Omental fat pad (tissue), 4 donors: ENCODE results near the gene SLC28A1. TPM values are rescaled to one million over a fixed set of nuclear protein-coding genes. Genes with fewer than 3 reads are reported as not detected.

Experiments
- ATAC-seq: fragments of 150-250 bp; one replicate; pipeline ENCODE4 v1.9.1; 2016; ENCODE audit warnings: mild to moderate bottlenecking, moderate library complexity; ENCODE audit not compliant: low FRiP score
- DNase-seq: peaks from one replicate; pipeline ENCODE4 v3.0.0-alpha.2; 2019; ENCODE audit warnings: low spot score
- total RNA-seq, 4 donors: library from RNA; depleted of rRNA; stranded (reverse); fragments of >200 nt; gene quantifications; one replicate each; pipeline ENCODE4 v1.1.0, GENCODE V29; 2016
- TF ChIP-seq, protein P1 (sequence below), 3 donors: fragments of 450-650 bp; IDR thresholded peaks; one replicate each; pipeline ENCODE4 v1.5.1; 2016 to 2017; ENCODE audit warnings: antibody characterized with exemption in 3 of 3, mild to moderate bottlenecking in 3 of 3, moderate library complexity in 2 of 3

The SLC28A1 gene
- total RNA-seq, 4 donors from 2014 or later, result not detected

DNA sequence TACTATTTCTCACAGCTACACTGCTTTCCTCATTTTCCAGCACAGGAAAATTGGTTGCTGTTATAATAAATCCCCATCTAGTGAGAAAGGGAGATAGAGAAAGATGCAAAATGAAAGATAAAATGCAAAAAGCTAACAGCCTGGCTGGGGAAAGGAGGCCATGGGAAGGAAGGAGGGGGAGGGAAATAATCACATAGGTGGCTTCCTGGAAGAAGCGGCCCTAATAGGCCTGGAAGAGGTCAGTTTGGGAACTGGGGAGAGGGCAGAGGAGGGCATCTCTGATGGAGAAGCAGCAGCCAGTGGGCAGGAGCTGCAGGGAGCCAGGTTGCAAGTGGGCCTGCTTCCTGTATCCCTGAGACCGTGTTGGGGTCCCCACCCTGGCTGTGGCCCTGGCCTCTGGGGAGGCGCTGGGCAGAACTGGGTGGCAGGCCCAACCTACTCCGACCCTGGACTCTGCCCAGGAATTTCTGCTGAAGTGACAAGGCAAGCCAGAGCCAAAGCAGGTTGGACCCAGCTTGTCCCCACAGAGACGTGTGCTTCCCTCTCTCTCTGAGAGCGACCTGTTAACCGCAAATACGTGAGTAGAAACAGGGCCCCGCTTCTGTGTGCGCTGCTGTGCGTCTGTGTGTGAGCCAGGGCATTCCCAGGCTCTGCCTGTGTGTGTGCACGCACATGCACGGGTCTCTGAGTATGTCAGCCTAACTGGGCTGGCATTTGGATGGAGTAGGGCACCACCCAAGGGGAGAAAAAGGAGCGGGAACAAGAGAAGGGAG lies 1.9 kb downstream of the SLC28A1 start:
- ATAC-seq (no peak), DNase-seq (no peak)
- TF ChIP-seq, protein P1, sequence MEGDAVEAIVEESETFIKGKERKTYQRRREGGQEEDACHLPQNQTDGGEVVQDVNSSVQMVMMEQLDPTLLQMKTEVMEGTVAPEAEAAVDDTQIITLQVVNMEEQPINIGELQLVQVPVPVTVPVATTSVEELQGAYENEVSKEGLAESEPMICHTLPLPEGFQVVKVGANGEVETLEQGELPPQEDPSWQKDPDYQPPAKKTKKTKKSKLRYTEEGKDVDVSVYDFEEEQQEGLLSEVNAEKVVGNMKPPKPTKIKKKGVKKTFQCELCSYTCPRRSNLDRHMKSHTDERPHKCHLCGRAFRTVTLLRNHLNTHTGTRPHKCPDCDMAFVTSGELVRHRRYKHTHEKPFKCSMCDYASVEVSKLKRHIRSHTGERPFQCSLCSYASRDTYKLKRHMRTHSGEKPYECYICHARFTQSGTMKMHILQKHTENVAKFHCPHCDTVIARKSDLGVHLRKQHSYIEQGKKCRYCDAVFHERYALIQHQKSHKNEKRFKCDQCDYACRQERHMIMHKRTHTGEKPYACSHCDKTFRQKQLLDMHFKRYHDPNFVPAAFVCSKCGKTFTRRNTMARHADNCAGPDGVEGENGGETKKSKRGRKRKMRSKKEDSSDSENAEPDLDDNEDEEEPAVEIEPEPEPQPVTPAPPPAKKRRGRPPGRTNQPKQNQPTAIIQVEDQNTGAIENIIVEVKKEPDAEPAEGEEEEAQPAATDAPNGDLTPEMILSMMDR (IDR thresholded peaks at IDR 0.05), result no peak

DNA sequence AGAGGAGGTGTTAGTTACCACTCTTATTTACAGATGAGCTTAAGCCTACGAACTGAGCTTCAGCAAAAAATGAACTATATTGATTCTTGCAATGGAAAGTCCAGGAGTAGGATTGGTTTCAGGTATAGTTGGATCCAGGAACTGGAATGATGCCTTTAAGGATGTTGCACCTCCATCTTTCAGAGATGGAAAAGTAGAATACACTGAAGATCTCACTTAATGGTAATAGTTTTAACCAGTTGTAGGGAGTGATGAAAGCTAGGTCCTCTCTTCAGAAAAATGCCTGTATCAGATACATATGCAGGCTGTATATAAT lies 2.5 kb downstream of the SLC28A1 start:
- no peak for DNase-seq
- TF ChIP-seq, protein P1 (IDR thresholded peaks at IDR 0.05), result no peak

DNA sequence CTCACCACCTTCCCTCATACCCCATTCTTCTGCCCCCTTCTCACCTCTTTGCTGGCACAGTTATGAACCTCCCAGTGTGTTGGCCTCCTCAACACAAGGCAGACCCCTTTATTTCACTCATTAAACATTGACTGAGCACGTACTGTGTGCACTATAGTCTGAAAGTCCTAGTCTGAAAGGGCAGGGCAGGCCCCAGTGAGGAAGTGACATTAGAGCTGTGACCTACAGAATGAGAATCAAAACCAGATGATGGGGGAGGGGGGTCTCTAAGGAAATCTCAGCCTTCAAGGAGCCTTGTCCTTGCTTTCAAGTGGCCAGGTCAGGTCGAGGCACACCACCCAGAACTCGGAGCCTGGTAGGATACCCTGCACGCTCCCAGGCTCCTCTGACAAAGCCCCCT lies 3.5 kb downstream of the SLC28A1 start:
- TF ChIP-seq, protein P1 (IDR thresholded peaks at IDR 0.05), result no peak

More for the DNA sequence above, 2.5 kb downstream of the SLC28A1 start:
- no peak for ATAC-seq

DNA sequence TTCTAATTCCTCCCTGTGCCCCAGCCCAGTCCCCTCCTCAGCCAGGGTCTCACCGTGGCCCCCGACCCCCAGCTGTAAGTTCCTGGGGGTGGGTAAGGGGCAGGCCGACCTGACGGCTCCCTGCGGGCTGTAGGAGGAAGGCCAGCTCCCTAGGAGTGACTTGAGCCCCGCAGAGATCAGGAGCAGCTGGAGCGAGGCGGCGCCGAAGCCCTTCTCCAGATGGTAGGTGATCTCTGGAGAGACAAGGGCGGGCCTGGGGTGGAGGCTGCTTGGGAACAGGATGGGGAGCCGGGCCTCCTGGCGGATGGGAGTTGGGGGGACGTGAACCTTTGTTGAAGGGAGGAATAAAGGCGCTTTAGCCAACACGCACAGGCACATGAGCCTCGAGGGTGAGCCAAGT lies 4.2 kb downstream of the SLC28A1 start:
- ATAC-seq (no peak), DNase-seq (no peak)
- TF ChIP-seq, protein P1 (IDR thresholded peaks at IDR 0.05), result no peak

More for the DNA sequence above, 3.5 kb downstream of the SLC28A1 start:
- no peak for DNase-seq
- no peak for ATAC-seq

DNA sequence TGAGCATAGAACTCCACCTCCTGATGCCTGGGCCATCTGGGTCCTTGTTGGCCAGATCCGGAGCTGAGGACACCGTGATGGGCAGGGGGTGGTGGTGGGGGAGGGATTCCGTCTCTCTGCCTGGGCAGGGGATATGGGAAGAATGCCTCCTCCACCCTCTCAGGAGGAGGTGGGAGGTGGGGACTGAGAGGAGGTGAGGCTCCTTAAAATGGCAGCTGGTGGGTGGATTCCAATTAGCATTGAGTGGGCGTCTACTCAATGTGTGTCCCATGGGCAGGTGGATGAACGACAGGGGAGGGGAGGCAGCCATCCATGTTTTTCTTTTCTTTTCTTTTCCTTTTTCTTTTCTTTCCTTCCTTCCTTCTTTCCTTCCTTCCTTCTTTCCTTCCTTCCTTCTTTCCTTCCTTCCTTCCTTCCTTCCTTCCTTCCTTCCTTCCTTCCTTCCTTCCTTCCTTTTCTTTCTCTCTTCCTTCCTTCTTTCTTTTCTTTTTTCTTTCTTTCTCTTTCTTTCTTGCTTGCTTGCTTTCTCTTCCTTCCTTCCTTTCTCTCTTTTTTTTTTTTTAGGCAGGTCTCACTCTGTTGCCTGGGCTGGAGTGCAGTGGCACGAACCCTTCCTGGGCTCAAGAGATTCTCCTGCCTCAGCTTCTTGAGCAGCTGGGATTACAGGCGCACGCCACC lies 5.0 kb downstream of the SLC28A1 start:
- TF ChIP-seq, protein P1 (IDR thresholded peaks at IDR 0.05), result no peak

DNA sequence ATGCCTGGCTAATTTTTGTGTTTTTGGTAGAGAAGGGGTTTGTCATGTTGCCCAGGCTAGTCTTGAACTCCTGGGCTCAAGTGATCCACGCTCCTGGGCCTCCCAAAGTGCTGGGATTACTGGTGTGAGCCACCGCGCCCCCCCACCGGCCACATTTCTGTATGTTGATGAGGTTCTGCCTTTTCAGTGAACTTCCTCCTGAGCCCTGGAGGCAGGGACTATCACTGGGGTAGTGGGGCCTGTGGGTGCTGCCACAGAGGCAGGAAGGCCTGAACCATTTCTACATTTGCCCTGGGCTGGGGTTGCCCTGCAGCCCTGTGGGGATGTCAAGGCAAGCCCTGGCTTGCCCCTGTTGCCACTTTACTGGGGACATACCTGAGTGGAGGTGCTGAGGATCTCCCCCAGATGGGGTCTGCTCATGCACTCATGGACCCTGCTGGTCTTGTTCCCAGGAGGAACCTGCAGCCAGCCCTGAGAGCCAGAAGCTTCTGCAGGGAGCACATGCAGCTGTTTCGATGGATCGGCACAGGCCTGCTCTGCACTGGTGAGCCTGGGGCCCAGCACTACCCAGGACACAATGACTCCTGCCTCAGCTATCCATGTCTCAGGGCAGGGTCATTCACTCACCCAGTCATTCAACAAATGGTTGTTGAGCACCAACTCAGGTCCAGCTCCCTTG lies 5.7 kb downstream of the SLC28A1 start:
- ATAC-seq (no peak), DNase-seq (no peak)
- TF ChIP-seq, protein P1 (IDR thresholded peaks at IDR 0.05), result no peak

More for the DNA sequence above, 5.0 kb downstream of the SLC28A1 start:
- DNase-seq (no peak), ATAC-seq (no peak)
